CD4-positive, alpha-beta memory T cell (primary cell): Measurements from ENCODE around the gene GGTLC2. TPM values are rescaled to one million over a fixed set of nuclear protein-coding genes. Genes with fewer than 3 reads are reported as not detected.

Experiments
- CTCF ChIA-PET: fragments of 350-600 bp; sonication (Branson Sonifier 250); formaldehyde crosslinking; loops from one replicate; lab custom pipeline; 2021; ENCODE audit warnings: inconsistent platforms; ENCODE audit not compliant: partially characterized antibody; lab: Charles Lee
- POLR2A ChIA-PET: fragments of 350-600 bp; sonication (Branson Sonifier 250); formaldehyde crosslinking; loops from one replicate; lab custom pipeline; 2021; ENCODE audit not compliant: partially characterized antibody; lab: Charles Lee
- DNase-seq, 5 donors: peaks; one replicate each; pipeline versions ENCODE4 v3.0.0 to v3.0.0-alpha.2; 2020 to 2022; ENCODE audit warnings: mixed read lengths in 1 of 5
- H3K27ac ChIP-seq: one replicate; pipeline ENCODE4 v1.7.0; 2013; ENCODE audit warnings: low read depth, low read length
- H3K27me3 ChIP-seq: 2 replicates; pipeline ENCODE4 v1.7.0; 2013; ENCODE audit warnings: mild to moderate bottlenecking, low read length, moderate library complexity; ENCODE audit not compliant: insufficient read depth
- H3K36me3 ChIP-seq: 2 replicates; pipeline ENCODE4 v1.7.0; 2013; ENCODE audit warnings: mild to moderate bottlenecking, low read length, moderate library complexity; ENCODE audit not compliant: insufficient read depth
- H3K4me1 ChIP-seq: 2 replicates; pipeline ENCODE4 v1.7.0; 2013; ENCODE audit warnings: mild to moderate bottlenecking, low read length, moderate library complexity; ENCODE audit not compliant: insufficient read depth
- H3K4me3 ChIP-seq, 2 donors: one replicate each; pipeline ENCODE4 v1.7.0; 2013; ENCODE audit warnings: low read length in 2 of 2, mild to moderate bottlenecking in 1 of 2
- H3K9me3 ChIP-seq, 2 donors: one replicate each; pipeline ENCODE4 v1.7.0; 2013; ENCODE audit warnings: low read length in 2 of 2, control low read depth in 1 of 2; ENCODE audit not compliant: control insufficient read depth in 1 of 2
- H3K27ac Mint-ChIP-seq, 7 donors: one replicate each; pipeline ENCODE4 v1.8.0; 2020 to 2021; ENCODE audit warnings: mixed read lengths in 7 of 7, mild to moderate bottlenecking in 6 of 7, inconsistent platforms in 3 of 7, moderate library complexity in 3 of 7
- H3K27me3 Mint-ChIP-seq, 2 donors: one replicate each; pipeline ENCODE4 v1.8.0; 2020 to 2021; ENCODE audit warnings: mixed read lengths in 2 of 2
- H3K36me3 Mint-ChIP-seq, 2 donors: one replicate each; pipeline ENCODE4 v1.8.0; 2020 to 2021; ENCODE audit warnings: mixed read lengths in 2 of 2, inconsistent platforms in 1 of 2, mild to moderate bottlenecking in 1 of 2
- H3K4me1 Mint-ChIP-seq, 4 donors: one replicate each; pipeline ENCODE4 v1.8.0; 2020 to 2021; ENCODE audit warnings: mixed read lengths in 4 of 4, mild to moderate bottlenecking in 1 of 4
- H3K4me3 Mint-ChIP-seq, 8 donors: one replicate each; pipeline ENCODE4 v1.8.0; 2020 to 2021; ENCODE audit warnings: mixed read lengths in 8 of 8, mild to moderate bottlenecking in 7 of 8, moderate library complexity in 6 of 8, inconsistent platforms in 3 of 8
- H3K9me3 Mint-ChIP-seq, 8 donors: one replicate each; pipeline ENCODE4 v1.8.0; 2020 to 2021; ENCODE audit warnings: mixed read lengths in 8 of 8, mild to moderate bottlenecking in 5 of 8, inconsistent platforms in 3 of 8, moderate library complexity in 1 of 8
- intact Hi-C: fragments of 100-400 bp; cut with micrococcal nuclease; formaldehyde crosslinking; loops from one replicate; pipeline ENCODE4 v1.15.1; 2023
- polyA plus RNA-seq, 2 donors: library from polyadenylated mRNA; unstranded; fragments of 300-500 nt; fragmentation: Illumina TruSeq; gene quantifications; one replicate each; pipeline ENCODE4 v1.2.3, GENCODE V29; 2021
- total RNA-seq, 2 experiments: library from RNA; stranded (reverse); gene quantifications; one replicate each; pipeline ENCODE4 v1.2.3, GENCODE V29; 2021

The GGTLC2 gene
- total and polyA plus RNA-seq, 4 experiments from 2014 or later: not detected

- H3K9me3 ChIP-seq: no peaks in the 10 kb centered on the region
- POLR2A ChIA-PET: no interaction called here
Observed at GRCh38 chr22:22692707-22693530, 48.5 kb downstream of the GGTLC2 start.

GRCh38 chr22:22693531-22693884 lies 49.1 kb downstream of the GGTLC2 start:
- no peak for DNase-seq
- Mint-ChIP-seq H3K36me3 (no peaks in the 10 kb centered on the region), H3K4me1 (peaks cover 0 to 5% (median 0%) of the 10 kb centered on the region in 4 donors), H3K27ac (peak overlapping the region in 2 of 7 donors; percentile 23 to 27), H3K27me3 (no peaks in the 10 kb centered on the region), H3K9me3 (no peaks in the 10 kb centered on the region), H3K4me3 (no peak overlapping the region)
- CTCF ChIA-PET: interaction anchor here (0.7 to 7.6 kb wide), 10 partner anchors 9 to 267 kb away, joined by 3 to 57 read pairs (median 3); no protein-coding TSS in a partner anchor
- no peaks in the 10 kb centered on the region for H3K4me1 ChIP-seq
- no peaks in the 10 kb centered on the region for H3K36me3 ChIP-seq
- H3K4me3 ChIP-seq: no peak overlapping the region
- POLR2A ChIA-PET: no interaction called here
- no peaks in the 10 kb centered on the region for H3K27me3 ChIP-seq
- no peaks in the 10 kb centered on the region for H3K9me3 ChIP-seq
- intact Hi-C loops: no loop called here
- no peak overlapping the region for H3K27ac ChIP-seq

More at GRCh38 chr22:22692707-22693530, 48.5 kb downstream of the GGTLC2 start:
- intact Hi-C loops: no loop called here
- H3K9me3 Mint-ChIP-seq: no peaks in the 10 kb centered on the region
- H3K4me1 Mint-ChIP-seq: peaks cover 0 to 5% (median 0%) of the 10 kb centered on the region in 4 donors
- Histone ChIP-seq H3K27me3 (no peaks in the 10 kb centered on the region), H3K36me3 (no peaks in the 10 kb centered on the region), H3K27ac (no peak overlapping the region), H3K4me3 (no peak overlapping the region), H3K4me1 (no peaks in the 10 kb centered on the region)
- peak overlapping the region in 2 of 7 donors; percentile 27 to 29 for H3K27ac Mint-ChIP-seq
- H3K4me3 Mint-ChIP-seq: no peak overlapping the region
- DNase-seq: peak; percentile 52 to 61 (median 54)
- no peaks in the 10 kb centered on the region for H3K36me3 Mint-ChIP-seq
- CTCF ChIA-PET: interaction anchor here (0.7 to 7.6 kb wide), 15 partner anchors 9 to 268 kb away, joined by 3 to 57 read pairs (median 3); no protein-coding TSS in a partner anchor
- no peaks in the 10 kb centered on the region for H3K27me3 Mint-ChIP-seq

- no peak for DNase-seq
Observed at GRCh38 chr22:22694106-22694505, 49.7 kb downstream of the GGTLC2 start.

GRCh38 chr22:22696104-22696503 lies 51.7 kb downstream of the GGTLC2 start:
- Mint-ChIP-seq H3K27ac (no peak overlapping the region), H3K4me3 (no peak overlapping the region), H3K4me1 (peaks cover 0 to 5% (median 0%) of the 10 kb centered on the region in 4 donors), H3K27me3 (peaks cover 0 to 2% of the 10 kb centered on the region in 2 donors), H3K9me3 (no peaks in the 10 kb centered on the region), H3K36me3 (no peaks in the 10 kb centered on the region)
- CTCF ChIA-PET: interaction anchor here (0.6 to 7.6 kb wide), 2 partner anchors 186 to 491 kb away, joined by 3 to 57 read pairs; no protein-coding TSS in a partner anchor
- Histone ChIP-seq H3K27ac (no peak overlapping the region), H3K4me1 (no peaks in the 10 kb centered on the region), H3K4me3 (no peak overlapping the region), H3K27me3 (no peaks in the 10 kb centered on the region), H3K36me3 (no peaks in the 10 kb centered on the region), H3K9me3 (no peaks in the 10 kb centered on the region)
- no peak for DNase-seq
- intact Hi-C loops: no loop called here
- POLR2A ChIA-PET: no interaction called here

More at GRCh38 chr22:22694106-22694505, 49.7 kb downstream of the GGTLC2 start:
- Mint-ChIP-seq H3K4me3 (no peak overlapping the region), H3K27ac (no peak overlapping the region), H3K27me3 (no peaks in the 10 kb centered on the region), H3K9me3 (no peaks in the 10 kb centered on the region), H3K36me3 (no peaks in the 10 kb centered on the region), H3K4me1 (peaks cover 0 to 5% (median 0%) of the 10 kb centered on the region in 4 donors)
- intact Hi-C loops: no loop called here
- CTCF ChIA-PET: interaction anchor here (1.3 to 7.6 kb wide), 3 partner anchors 12 to 188 kb away, joined by 3 to 57 read pairs (median 3); no protein-coding TSS in a partner anchor
- Histone ChIP-seq H3K9me3 (no peaks in the 10 kb centered on the region), H3K36me3 (no peaks in the 10 kb centered on the region), H3K27me3 (no peaks in the 10 kb centered on the region), H3K27ac (no peak overlapping the region), H3K4me1 (no peaks in the 10 kb centered on the region), H3K4me3 (no peak overlapping the region)
- POLR2A ChIA-PET: no interaction called here

Other genes with a start within 250 kb of the GGTLC2 start
- gene ZNF280B, start 135.9 kb upstream of the GGTLC2 start, total RNA-seq: 1 to 10 TPM; 2.2 to 2.7 TPM
- 1 to 10 TPM; 1.1 to 2.0 TPM for gene ZNF280B, start 135.9 kb upstream of the GGTLC2 start, polyA plus RNA-seq
- not detected for gene ZNF280A, start 124.3 kb upstream of the GGTLC2 start, total RNA-seq
- not detected for gene ZNF280A, start 124.3 kb upstream of the GGTLC2 start, polyA plus RNA-seq
- gene PRAME, start 85.3 kb upstream of the GGTLC2 start, total RNA-seq: not detected
- not detected for gene PRAME, start 85.3 kb upstream of the GGTLC2 start, polyA plus RNA-seq
- gene IGLL5, start 243.2 kb downstream of the GGTLC2 start, total RNA-seq: not detected
- gene IGLL5, start 243.2 kb downstream of the GGTLC2 start, polyA plus RNA-seq: 1 to 10 TPM in 1 of 2 donors, under 1 TPM in 1; 0.26 to 3.6 TPM